HEK293 (cell line): ENCODE results near the gene VEPH1.

Experiments
- AEBP2 ChIP-seq: fragments of 450-650 bp; formaldehyde crosslinking; IDR thresholded peaks from 2 replicates; pipeline ENCODE4 v1.5.1; 2016; ENCODE audit warnings: missing biosample characterization, missing genetic modification characterization, borderline replicate concordance
- CTCF ChIP-seq: fragments of 450-650 bp; formaldehyde crosslinking; IDR thresholded peaks from 2 replicates; pipeline ENCODE4 v1.5.1; 2016; ENCODE audit warnings: missing biosample characterization, missing genetic modification characterization
- HIC1 ChIP-seq: fragments of 450-650 bp; formaldehyde crosslinking; IDR thresholded peaks from 2 replicates; pipeline ENCODE4 v1.5.1; 2016; ENCODE audit warnings: missing biosample characterization, missing genetic modification characterization
- ZBTB11 ChIP-seq: fragments of 450-650 bp; formaldehyde crosslinking; conservative IDR thresholded peaks from 2 replicates; pipeline ENCODE4 v1.5.1; 2016; ENCODE audit warnings: low read depth, missing biosample characterization, missing genetic modification characterization
- ZNF133 ChIP-seq: fragments of 450-650 bp; formaldehyde crosslinking; IDR thresholded peaks from 2 replicates; pipeline ENCODE4 v1.5.1; 2016; ENCODE audit warnings: missing biosample characterization, missing genetic modification characterization
- ZNF155 ChIP-seq: fragments of 450-650 bp; formaldehyde crosslinking; IDR thresholded peaks from 2 replicates; pipeline ENCODE4 v1.5.1; 2016; ENCODE audit warnings: missing biosample characterization, missing genetic modification characterization
- ZNF202 ChIP-seq: fragments of 450-650 bp; formaldehyde crosslinking; IDR thresholded peaks from 2 replicates; pipeline ENCODE4 v1.5.1; 2016; ENCODE audit warnings: missing biosample characterization, missing genetic modification characterization, borderline replicate concordance
- ZNF274 ChIP-seq, 2 experiments: fragments of 200-500 bp in 1 of 2; fragments of 450-650 bp in 1 of 2; sonication (Bioruptor generic) in 1 of 2; formaldehyde crosslinking in 1 of 2; IDR thresholded peaks; 2 replicates each; pipeline versions ENCODE4 v1.5.1 to v1.6.1; 2014 to 2016; ENCODE audit warnings: borderline replicate concordance in 1 of 2, inconsistent platforms in 1 of 2, low read length in 1 of 2, missing biosample characterization in 1 of 2, missing genetic modification characterization in 1 of 2
- ZNF777 ChIP-seq: fragments of 450-650 bp; formaldehyde crosslinking; IDR thresholded peaks from 2 replicates; pipeline ENCODE4 v1.5.1; 2017; ENCODE audit warnings: missing biosample characterization, missing genetic modification characterization, borderline replicate concordance

- no peak for TF ChIP-seq ZNF155 (tag by site-specific recombination)
- no peak for TF ChIP-seq AEBP2 (tag by site-specific recombination)
- no peak for TF ChIP-seq ZNF274 (IDR thresholded peaks at IDR 0.05; ENCODE audit: low read length)
- TF ChIP-seq ZNF274 (tag by site-specific recombination; IDR thresholded peaks at IDR 0.05; ENCODE audit: borderline replicate concordance), result no peak
- no peak for TF ChIP-seq CTCF
- TF ChIP-seq ZNF202, result no peak
- no peak for TF ChIP-seq ZBTB11 (tag by site-specific recombination)
- no peak for TF ChIP-seq HIC1
- TF ChIP-seq ZNF133 (tag by site-specific recombination), result no peak
- TF ChIP-seq ZNF777 (tag by site-specific recombination), result no peak
Observed at GRCh38 chr3:157518881-157519280, 15.7 kb upstream of the VEPH1 start.
